Measurements from ENCODE around the gene ALDH9A1.

Gene ALDH9A1

GRCh38 chr1:165623624-165624023 lies 74.7 kb downstream of the ALDH9A1 start:
- DNase-seq (ENCODE audit: low read depth in 2 of 2): no peak

- DNase-seq (ENCODE audit: low read depth in 2 of 2): no peak
Observed at GRCh38 chr1:165619647-165620151, 78.7 kb downstream of the ALDH9A1 start.

GRCh38 chr1:165616987-165617546 lies 81.3 kb downstream of the ALDH9A1 start:
- no peak for DNase-seq (ENCODE audit: low read depth in 2 of 2)

GRCh38 chr1:165616054-165616612 lies 82.2 kb downstream of the ALDH9A1 start:
- no peak for DNase-seq (ENCODE audit: low read depth in 2 of 2)
